Hematopoietic multipotent progenitor cell treated with erythropoietin and hydrocortisone succinate and interleukin-3 and kit ligand, for 15 days (in vitro differentiated cells): ENCODE results near the gene CNTNAP5.

Experiments
- DNase-seq: peaks from one replicate; pipeline ENCODE4 v3.0.0-alpha.2; 2015; ENCODE audit warnings: low spot score

The CNTNAP5 gene

GRCh38 chr2:124542932-124543640 lies 518.0 kb downstream of the CNTNAP5 start:
- no peak for DNase-seq

GRCh38 chr2:124547700-124548099 lies 522.6 kb downstream of the CNTNAP5 start:
- no peak for DNase-seq

GRCh38 chr2:124558277-124558905 lies 533.3 kb downstream of the CNTNAP5 start:
- DNase-seq: no peak

DNA sequence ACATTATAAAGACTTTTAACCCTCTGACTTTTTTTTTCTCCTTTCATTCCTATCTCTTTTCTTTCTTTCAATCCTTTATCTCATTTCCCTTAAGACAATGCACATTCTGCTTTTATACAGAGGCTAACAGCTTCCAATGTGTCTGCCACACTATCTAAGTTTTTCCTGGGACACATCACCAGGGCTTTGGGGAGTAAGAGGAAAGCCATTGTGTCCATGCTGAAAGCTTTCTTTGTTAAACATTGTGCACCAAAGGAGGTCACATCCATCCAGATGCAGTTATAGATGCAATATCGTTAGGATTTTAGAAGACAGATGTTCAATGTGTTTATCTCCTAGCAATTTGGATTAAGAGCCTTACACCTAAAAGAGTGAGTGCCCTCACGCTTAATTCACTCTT lies 534.1 kb downstream of the CNTNAP5 start:
- DNase-seq: no peak

GRCh38 chr2:124560592-124561112 lies 535.6 kb downstream of the CNTNAP5 start:
- DNase-seq: no peak

DNA sequence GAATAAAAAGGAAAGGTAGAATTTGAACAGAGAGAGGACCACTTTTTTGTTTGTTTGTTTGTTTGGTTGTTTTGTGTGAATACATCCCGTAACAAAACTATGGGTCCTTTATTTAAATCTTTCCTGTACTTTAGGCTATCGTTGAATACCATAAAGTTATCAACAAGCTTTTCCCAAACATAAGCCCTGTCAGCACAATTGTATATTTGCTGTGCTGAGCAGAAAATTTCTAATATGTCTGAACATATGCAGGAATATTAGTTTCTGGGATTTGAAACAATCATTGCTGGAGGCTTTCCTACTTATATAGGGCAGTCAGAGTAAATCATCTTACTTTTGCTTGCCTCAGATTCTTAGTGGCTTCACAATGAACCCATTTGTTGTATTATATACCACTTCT lies 536.4 kb downstream of the CNTNAP5 start:
- DNase-seq: no peak

DNA sequence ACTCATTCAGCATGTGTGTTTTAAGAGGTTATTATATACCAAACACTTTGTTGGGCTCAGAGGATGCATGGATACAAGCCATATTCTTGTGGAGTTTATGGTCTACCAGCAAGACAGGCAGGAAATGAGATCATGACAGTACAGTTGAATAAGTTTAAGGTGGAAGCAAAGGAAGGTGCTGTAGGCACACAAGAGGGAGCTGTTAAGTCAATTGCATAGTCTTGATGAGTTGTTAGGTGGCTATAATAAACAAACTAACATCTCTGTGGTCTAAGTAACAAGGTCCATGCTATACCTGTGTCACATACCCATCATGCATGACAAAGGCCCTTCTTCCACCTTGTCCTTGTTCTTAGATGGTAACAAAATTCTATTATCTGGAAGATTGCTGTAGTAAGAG lies 538.3 kb downstream of the CNTNAP5 start:
- no peak for DNase-seq

DNA sequence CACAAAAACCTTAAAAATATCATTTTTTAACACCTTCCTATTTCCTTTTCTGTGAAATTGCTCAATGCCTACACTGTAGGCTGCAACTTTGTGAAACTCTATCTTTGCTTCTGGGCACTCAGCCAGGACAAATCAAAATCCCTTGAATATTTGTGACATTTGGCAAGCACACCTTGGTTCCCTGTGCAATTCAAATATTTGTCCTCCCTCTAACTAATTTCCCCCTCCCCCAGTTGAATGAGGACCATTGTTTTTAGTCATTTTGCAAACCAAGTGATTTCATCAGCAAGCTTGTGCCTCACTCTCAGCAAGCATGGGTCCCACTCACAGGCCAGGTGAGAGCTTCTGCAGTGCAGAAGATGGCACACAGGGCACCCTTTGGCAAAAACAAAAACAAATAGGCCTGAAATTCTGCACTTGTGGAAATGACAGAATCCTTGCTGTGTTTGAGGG lies 541.5 kb downstream of the CNTNAP5 start:
- no peak for DNase-seq

GRCh38 chr2:124570872-124571271 lies 545.8 kb downstream of the CNTNAP5 start:
- DNase-seq: no peak

DNA sequence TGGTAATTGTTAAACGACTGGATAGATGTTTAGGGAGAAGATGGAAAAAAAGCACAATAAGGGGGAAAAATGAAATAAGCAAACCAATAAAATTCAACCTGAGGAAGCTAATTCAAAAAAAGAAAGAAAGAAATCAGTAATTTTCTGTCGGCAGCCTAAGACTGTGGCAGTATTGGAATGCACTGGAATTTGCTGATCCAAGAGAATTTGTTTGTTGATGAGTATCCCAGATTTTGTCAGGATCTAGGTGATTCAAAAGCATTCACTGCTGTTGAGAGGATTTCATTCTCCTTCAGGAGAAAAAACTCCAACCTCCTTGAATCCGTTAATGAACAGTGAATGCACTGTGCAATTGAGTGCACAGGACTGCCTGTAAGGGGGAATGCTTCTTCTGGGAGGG lies 546.7 kb downstream of the CNTNAP5 start:
- no peak for DNase-seq

GRCh38 chr2:124572934-124573634 lies 548.0 kb downstream of the CNTNAP5 start:
- no peak for DNase-seq

DNA sequence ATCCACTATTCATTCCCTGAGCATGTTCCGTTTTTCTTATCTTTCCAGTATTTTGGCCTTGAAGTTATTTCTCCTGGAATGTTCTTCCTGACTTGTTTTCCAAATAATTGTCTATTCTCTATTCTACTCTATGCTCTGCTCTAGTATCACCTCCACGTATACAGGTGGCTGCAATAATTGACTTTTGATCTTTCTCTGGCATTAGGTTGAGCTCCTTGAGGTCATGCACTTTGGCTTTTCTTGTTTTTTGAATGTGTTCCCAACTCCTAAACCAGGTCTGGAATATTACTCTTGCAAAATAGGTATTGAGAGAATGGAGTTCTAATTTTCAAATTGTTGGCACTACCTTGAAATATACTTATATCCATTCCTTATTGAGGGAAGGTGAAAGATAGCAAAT lies 550.4 kb downstream of the CNTNAP5 start:
- DNase-seq: no peak

DNA sequence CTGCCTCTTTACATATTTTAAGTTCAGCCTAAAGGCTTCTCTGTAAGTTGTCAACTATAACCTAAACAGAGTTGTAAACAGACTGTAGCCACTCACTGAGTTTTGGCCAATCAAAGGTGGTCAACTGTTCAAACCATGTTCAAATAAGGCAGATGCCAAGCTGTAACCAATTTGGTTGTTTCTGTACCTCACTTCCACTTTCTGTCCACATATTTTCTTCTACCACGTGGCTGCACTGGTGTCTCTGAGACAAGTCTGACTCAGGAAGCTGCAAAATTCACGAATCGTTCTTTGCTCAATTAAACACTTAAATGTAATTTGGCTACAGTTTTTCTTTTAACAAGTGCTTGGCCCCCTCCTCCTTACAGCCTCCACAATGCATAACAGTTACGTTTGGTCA lies 555.2 kb downstream of the CNTNAP5 start:
- no peak for DNase-seq

- no peak for DNase-seq
These were observed 557.3 kb downstream of the CNTNAP5 start for GRCh38 chr2:124582387-124582786.

DNA sequence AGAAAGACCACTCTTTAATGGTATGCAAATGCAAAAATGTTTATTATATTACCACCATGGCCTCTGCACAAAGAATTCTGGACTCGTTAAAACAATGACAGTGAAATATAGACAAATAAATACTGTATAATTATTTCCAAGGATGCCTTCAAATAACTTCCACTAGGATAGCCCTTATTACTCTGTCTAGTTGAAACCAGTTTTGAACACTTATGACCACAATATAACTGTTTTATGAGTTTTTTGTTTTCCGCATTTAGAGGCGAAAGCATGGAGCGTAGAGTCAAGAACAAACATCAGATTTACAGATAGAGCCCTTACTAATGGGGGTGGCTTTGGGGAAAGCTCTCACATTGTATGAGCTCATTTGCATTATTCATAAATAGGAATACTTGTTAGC lies 559.5 kb downstream of the CNTNAP5 start:
- no peak for DNase-seq

DNA sequence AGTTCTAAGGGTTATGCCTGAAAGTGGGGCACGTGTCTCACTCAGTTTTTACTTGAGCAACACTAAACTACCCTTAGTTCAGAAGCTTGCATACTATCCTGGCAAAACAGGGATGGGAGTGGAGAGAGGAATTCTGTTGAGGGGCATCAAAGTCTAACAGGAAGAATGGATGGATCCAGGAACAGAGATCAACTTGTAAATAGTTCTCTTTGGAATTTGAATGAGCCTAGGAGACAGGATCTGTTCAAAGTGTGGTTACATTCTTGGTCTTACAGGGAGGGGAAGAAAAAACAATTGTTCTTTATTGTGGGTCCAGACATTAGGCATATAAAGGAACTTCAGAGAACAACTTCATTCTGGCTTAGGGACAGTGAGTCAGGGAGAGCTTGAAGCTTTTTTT lies 560.2 kb downstream of the CNTNAP5 start:
- no peak for DNase-seq

DNA sequence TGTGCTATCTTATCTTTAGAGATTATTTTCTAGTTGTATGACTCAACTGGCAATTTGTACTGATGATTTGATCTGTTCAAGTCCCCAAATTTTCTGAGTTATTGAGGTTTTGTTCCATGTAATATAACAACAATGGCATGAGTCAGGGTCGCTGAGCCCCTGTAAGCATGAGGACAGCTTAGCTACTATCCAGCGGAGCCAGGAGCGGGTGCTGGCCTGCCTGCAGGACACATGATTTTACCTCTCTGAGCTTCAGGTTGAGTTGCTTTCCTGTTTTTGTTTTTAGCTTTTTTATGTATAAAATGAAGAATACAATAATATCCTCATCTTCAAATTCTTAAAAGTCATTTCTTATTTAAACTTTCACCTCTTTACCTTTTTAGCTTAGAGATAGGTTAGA lies 561.1 kb downstream of the CNTNAP5 start:
- DNase-seq: no peak

- no peak for DNase-seq
These were observed 561.7 kb downstream of the CNTNAP5 start for GRCh38 chr2:124586835-124587234.

DNA sequence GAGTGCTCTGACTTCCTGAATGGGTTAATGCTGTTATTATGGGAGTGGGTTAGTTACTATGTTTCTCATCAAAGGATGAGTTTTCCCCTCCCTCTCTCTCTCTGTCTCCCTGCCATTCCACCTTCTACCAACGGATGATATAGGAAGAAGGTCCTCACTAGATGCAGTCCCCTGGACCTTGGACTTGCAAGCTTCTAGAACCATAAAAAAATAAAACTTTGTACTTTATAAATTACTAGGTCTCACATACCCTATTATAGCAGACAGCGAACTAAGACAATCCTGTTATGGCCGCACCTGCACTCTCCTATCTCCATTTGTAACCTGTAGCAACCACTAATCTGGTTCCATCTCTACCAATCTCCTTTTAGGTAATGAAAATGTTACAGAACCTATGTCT lies 564.9 kb downstream of the CNTNAP5 start:
- no peak for DNase-seq

GRCh38 chr2:124602759-124603158 lies 577.7 kb downstream of the CNTNAP5 start:
- no peak for DNase-seq

- no peak for DNase-seq
These were observed 579.9 kb downstream of the CNTNAP5 start for GRCh38 chr2:124604940-124605339.

GRCh38 chr2:124607679-124608078 lies 582.6 kb downstream of the CNTNAP5 start:
- DNase-seq: no peak

GRCh38 chr2:124609667-124610066 lies 584.6 kb downstream of the CNTNAP5 start:
- no peak for DNase-seq
